Type B pancreatic cell (in vitro differentiated cells): Measurements from ENCODE around the gene RAD51. TPM values are rescaled to one million over a fixed set of nuclear protein-coding genes. Genes with fewer than 3 reads are reported as not detected.
A peak's percentile ranks its signal among the peaks of the same experiment; 100 is the strongest.

Source experiments
- DNase-seq: peaks from one replicate; pipeline ENCODE4 v3.0.0; 2021; ENCODE audit warnings: mixed read lengths; ENCODE audit not compliant: unreplicated experiment; ENCODE audit errors: extremely low spot score
- H3K27ac Mint-ChIP-seq: 2 replicates; pipeline ENCODE4 v1.8.0; 2021; ENCODE audit warnings: mild to moderate bottlenecking, mixed read lengths
- H3K27me3 Mint-ChIP-seq: 2 replicates; pipeline ENCODE4 v1.8.0; 2021; ENCODE audit warnings: mixed read lengths
- H3K36me3 Mint-ChIP-seq: 2 replicates; pipeline ENCODE4 v1.8.0; 2021; ENCODE audit warnings: mixed read lengths
- H3K4me1 Mint-ChIP-seq: one replicate; pipeline ENCODE4 v1.8.0; 2021; ENCODE audit warnings: mixed read lengths; ENCODE audit not compliant: unreplicated experiment
- H3K4me3 Mint-ChIP-seq: 2 replicates; pipeline ENCODE4 v1.8.0; 2021; ENCODE audit warnings: mild to moderate bottlenecking, mixed read lengths
- H3K9me3 Mint-ChIP-seq: 2 replicates; pipeline ENCODE4 v1.8.0; 2021; ENCODE audit warnings: mixed read lengths
- CTCF ChIP-seq: fragments of 200-600 bp; sonication (generic); conservative IDR thresholded peaks from 2 replicates; pipeline ENCODE4 v1.5.0; 2021; ENCODE audit warnings: antibody characterized with exemption, mild to moderate bottlenecking
- total RNA-seq: library from RNA; stranded (reverse); gene quantifications from 2 replicates; pipeline ENCODE4 v1.2.1, GENCODE V29; 2021; ENCODE audit warnings: low replicate concordance

RAD51 gene
- total RNA-seq, 1 donor from 2014 or later = 20.5 TPM

- Mint-ChIP-seq H3K36me3 (no peaks in the 10 kb centered on the region), H3K27me3 (no peaks in the 10 kb centered on the region), H3K4me3 (peak overlapping the region; percentile 92), H3K27ac (peak overlapping the region; percentile 99), H3K9me3 (no peaks in the 10 kb centered on the region), H3K4me1 (peaks cover 18% of the 10 kb centered on the region)
- no peak for DNase-seq
- no peak for TF ChIP-seq CTCF
Measured at GRCh38 chr15:40755812-40756208, 60.8 kb downstream of the RAD51 start.

GRCh38 chr15:40756938-40757337 lies 62.0 kb downstream of the RAD51 start:
- Mint-ChIP-seq H3K9me3 (no peaks in the 10 kb centered on the region), H3K27ac (peak overlapping the region; percentile 76), H3K27me3 (no peaks in the 10 kb centered on the region), H3K4me1 (peaks cover 18% of the 10 kb centered on the region), H3K4me3 (peak overlapping the region; percentile 58), H3K36me3 (no peaks in the 10 kb centered on the region)
- DNase-seq = no peak
- TF ChIP-seq CTCF = no peak

GRCh38 chr15:40759961-40760360 lies 65.0 kb downstream of the RAD51 start:
- Mint-ChIP-seq H3K9me3 (no peaks in the 10 kb centered on the region), H3K4me1 (peaks cover 7% of the 10 kb centered on the region), H3K27ac (no peak overlapping the region), H3K36me3 (no peaks in the 10 kb centered on the region), H3K4me3 (no peak overlapping the region), H3K27me3 (no peaks in the 10 kb centered on the region)
- TF ChIP-seq CTCF = no peak
- DNase-seq = no peak

- Mint-ChIP-seq H3K4me1 (peaks cover 14% of the 10 kb centered on the region), H3K9me3 (no peaks in the 10 kb centered on the region), H3K27ac (peak overlapping the region; percentile 92), H3K36me3 (no peaks in the 10 kb centered on the region), H3K4me3 (peak overlapping the region; percentile 87), H3K27me3 (peaks cover 2% of the 10 kb centered on the region)
- no peak for DNase-seq
- TF ChIP-seq CTCF = no peak
Measured at GRCh38 chr15:40762919-40763800, 68.2 kb downstream of the RAD51 start.

GRCh38 chr15:40763801-40764628 lies 69.0 kb downstream of the RAD51 start, which contains the start of gene GCHFR:
TSS of gene GCHFR (plus strand) at chr15:40764068. CDS start at chr15:40764181, 113 bp downstream.
- Mint-ChIP-seq H3K36me3 (no peaks in the 10 kb centered on the region), H3K4me3 (peak within 1 kb of the TSS; percentile 87), H3K27ac (peak within 1 kb of the TSS; percentile 92), H3K9me3 (no peaks in the 10 kb centered on the region), H3K4me1 (peaks cover 17% of the 10 kb centered on the region), H3K27me3 (peaks cover 2% of the 10 kb centered on the region)
- TF ChIP-seq CTCF = peak; percentile 63
- DNase-seq = peak; percentile 82
